ENCODE data around the gene ULK3. TPM values are rescaled to one million over a fixed set of nuclear protein-coding genes. Genes with fewer than 3 reads are reported as not detected.

The ULK3 gene
- total and polyA plus RNA-seq, 2 donors: 16.1 to 25.1 TPM

GRCh38 chr15:74816624-74817369 is 26.2 kb downstream of the ULK3 start:
- Histone ChIP-seq H3K4me3 (ENCODE audit: low read depth, low read length) (no peak overlapping the region), H3K36me3 (ENCODE audit: insufficient read depth) (no peaks in the 10 kb centered on the region), H3K4me1 (ENCODE audit: insufficient read depth) (no peaks in the 10 kb centered on the region), H3K27ac (ENCODE audit: low read depth) (no peak overlapping the region)
- DNase-seq (ENCODE audit: extremely low spot score): no peak
- 55% methylated on average over 19 of the region's 19 CpGs for WGBS

DNA sequence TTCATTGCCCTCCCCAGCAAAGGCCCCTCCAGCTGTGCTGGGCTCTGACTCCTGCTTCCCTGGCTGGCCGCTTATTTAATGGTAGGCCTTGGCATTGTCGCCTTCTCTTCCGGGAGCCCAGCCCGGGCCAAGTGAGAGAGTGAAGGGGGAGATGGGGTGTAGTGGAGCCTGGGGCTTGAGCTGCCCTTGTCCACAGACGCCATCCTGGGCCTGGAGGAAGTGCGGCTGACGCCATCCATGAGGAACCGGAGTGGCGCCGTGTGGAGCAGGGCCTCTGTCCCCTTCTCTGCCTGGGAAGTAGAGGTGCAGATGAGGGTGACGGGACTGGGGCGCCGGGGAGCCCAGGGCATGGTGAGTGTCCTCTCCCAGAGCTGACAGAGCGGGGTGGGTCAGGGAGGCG is 27.0 kb downstream of the ULK3 start:
- no peaks in the 10 kb centered on the region for H3K4me1 ChIP-seq (ENCODE audit: insufficient read depth)
- H3K27ac ChIP-seq (ENCODE audit: low read depth): no peak overlapping the region
- H3K36me3 ChIP-seq (ENCODE audit: insufficient read depth): no peaks in the 10 kb centered on the region
- H3K4me3 ChIP-seq (ENCODE audit: low read depth, low read length): no peak overlapping the region
- DNase-seq (ENCODE audit: extremely low spot score): no peak
- 89% methylated on average over 15 of the region's 15 CpGs for WGBS

- no peak for DNase-seq (ENCODE audit: extremely low spot score)
- Histone ChIP-seq H3K4me1 (ENCODE audit: insufficient read depth) (no peaks in the 10 kb centered on the region), H3K27ac (ENCODE audit: low read depth) (no peak overlapping the region), H3K36me3 (ENCODE audit: insufficient read depth) (no peaks in the 10 kb centered on the region), H3K4me3 (ENCODE audit: low read depth, low read length) (no peak overlapping the region)
- 69% methylated on average over 10 of the region's 10 CpGs for WGBS
Measured at GRCh38 chr15:74815121-74815934, 27.6 kb downstream of the ULK3 start.

DNA sequence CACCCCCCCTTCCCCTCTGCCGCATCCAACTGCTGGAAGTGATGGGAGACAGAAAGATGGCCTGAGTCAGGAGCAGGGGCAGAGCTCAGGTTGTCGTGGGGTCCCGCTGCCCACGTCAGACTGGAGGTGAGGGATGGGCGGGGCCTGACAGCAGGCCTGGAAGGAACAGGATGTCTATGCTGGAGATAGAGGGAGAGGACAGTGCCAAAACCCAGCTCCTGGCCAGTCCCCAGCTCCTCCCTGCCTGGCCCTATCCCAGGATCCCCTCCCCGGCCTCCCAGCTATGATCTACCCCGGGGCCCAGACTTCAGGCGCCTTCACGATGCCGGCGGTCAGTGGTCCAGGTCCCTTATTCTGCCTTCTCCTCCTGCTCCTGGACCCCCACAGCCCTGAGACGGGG is 30.4 kb downstream of the ULK3 start, which contains the start of gene LMAN1L:
LMAN1L (plus strand) TSS at position 303 of the 400 bp plus-strand sequence; CDS start at position 323, 20 bp downstream.
- no peak within 1 kb of the TSS for H3K4me3 ChIP-seq (ENCODE audit: low read depth, low read length)
- H3K36me3 ChIP-seq (ENCODE audit: insufficient read depth): no peaks in the 10 kb centered on the region
- H3K27ac ChIP-seq (ENCODE audit: low read depth): no peak within 1 kb of the TSS
- WGBS: 38% methylated on average over 12 of the region's 12 CpGs
- DNase-seq (ENCODE audit: extremely low spot score): no peak
- H3K4me1 ChIP-seq (ENCODE audit: insufficient read depth): no peaks in the 10 kb centered on the region

GRCh38 chr15:74809956-74810355 is 33.0 kb downstream of the ULK3 start:
- WGBS: 84% methylated on average over 3 of the region's 3 CpGs
- Histone ChIP-seq H3K36me3 (ENCODE audit: insufficient read depth) (no peaks in the 10 kb centered on the region), H3K27ac (ENCODE audit: low read depth) (no peak overlapping the region)

GRCh38 chr15:74809242-74809641 is 33.7 kb downstream of the ULK3 start:
- 90% methylated on average over 5 of the region's 5 CpGs for WGBS
- H3K27ac ChIP-seq (ENCODE audit: low read depth): no peak overlapping the region
- no peaks in the 10 kb centered on the region for H3K4me1 ChIP-seq (ENCODE audit: insufficient read depth)
- no peak overlapping the region for H3K4me3 ChIP-seq (ENCODE audit: low read depth, low read length)
- no peak for DNase-seq (ENCODE audit: extremely low spot score)
- H3K36me3 ChIP-seq (ENCODE audit: insufficient read depth): no peaks in the 10 kb centered on the region

More at GRCh38 chr15:74809956-74810355, 33.0 kb downstream of the ULK3 start:
- no peaks in the 10 kb centered on the region for H3K4me1 ChIP-seq (ENCODE audit: insufficient read depth)
- no peak for DNase-seq (ENCODE audit: extremely low spot score)
- H3K4me3 ChIP-seq (ENCODE audit: low read depth, low read length): no peak overlapping the region

DNA sequence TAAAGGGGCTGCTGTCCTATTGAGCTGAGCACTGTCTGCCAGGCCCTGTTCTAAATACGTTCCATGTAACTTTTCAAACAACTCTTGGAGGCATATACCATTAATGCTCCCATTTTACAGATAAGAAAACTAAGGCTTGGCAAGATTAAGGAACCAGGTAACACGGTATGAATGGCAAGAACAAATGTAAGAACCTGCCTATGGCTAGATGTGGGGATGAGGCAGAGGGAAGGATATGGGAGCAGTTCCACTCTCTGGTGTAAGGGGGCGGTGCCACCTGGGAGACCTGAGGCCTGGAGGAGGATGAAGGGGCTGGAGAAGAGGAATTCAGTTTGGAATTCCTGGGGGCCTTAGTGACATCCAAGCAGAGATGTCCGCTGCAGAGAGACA is 34.1 kb downstream of the ULK3 start:
- Histone ChIP-seq H3K4me1 (ENCODE audit: insufficient read depth) (no peaks in the 10 kb centered on the region), H3K36me3 (ENCODE audit: insufficient read depth) (peaks cover 2% of the 10 kb centered on the region), H3K27ac (ENCODE audit: low read depth) (no peak overlapping the region), H3K4me3 (ENCODE audit: low read depth, low read length) (no peak overlapping the region)
- WGBS: 75% methylated on average over 4 of the region's 4 CpGs
- DNase-seq (ENCODE audit: extremely low spot score): no peak

DNA sequence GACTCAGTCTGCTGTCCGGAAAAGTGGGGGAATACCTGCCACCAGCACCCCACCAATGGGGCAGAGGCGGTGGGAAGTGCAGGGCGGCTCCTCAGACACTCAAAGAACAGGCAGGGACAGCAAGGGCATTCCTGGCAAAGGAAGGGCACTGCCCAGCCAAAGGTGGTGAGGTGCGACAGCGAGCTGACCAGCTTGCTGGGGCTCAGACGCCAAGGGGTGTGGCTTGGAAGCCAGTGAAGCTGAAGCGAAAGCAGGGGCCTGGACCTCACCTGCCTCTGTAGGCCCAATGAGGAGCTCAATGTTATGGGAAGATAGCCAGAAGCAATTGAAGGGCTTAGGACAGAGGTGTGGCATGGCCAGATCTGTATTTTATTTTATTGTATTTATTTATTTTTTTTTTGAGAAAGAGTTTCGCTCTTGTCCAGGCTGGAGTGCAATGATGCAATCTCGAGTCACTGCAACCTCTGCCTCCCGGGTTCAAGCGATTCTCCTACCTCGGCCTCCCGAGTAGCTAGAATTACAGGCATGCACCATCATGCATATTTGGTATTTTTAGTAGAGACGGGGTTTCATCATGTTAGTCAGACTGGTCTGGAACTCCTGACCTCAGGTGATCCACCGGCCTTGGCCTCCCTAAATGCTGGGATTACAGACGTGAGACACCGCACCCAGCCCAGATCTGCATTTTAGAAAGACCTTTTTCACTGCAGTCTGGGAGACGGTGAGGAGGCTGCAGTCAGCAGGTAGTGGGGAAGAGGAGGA is 34.7 kb downstream of the ULK3 start:
- DNase-seq (ENCODE audit: extremely low spot score): no peak
- 80% methylated on average over 18 of the region's 18 CpGs for WGBS
- no peak overlapping the region for H3K4me3 ChIP-seq (ENCODE audit: low read depth, low read length)
- no peak overlapping the region for H3K27ac ChIP-seq (ENCODE audit: low read depth)
- peaks cover 3% of the 10 kb centered on the region for H3K36me3 ChIP-seq (ENCODE audit: insufficient read depth)
- no peaks in the 10 kb centered on the region for H3K4me1 ChIP-seq (ENCODE audit: insufficient read depth)

- H3K36me3 ChIP-seq (ENCODE audit: insufficient read depth): peaks cover 8% of the 10 kb centered on the region
- H3K4me1 ChIP-seq (ENCODE audit: insufficient read depth): no peaks in the 10 kb centered on the region
- DNase-seq (ENCODE audit: extremely low spot score): no peak
- WGBS: 35% methylated on average over 5 of the region's 5 CpGs
- H3K4me3 ChIP-seq (ENCODE audit: low read depth, low read length): no peak overlapping the region
- no peak overlapping the region for H3K27ac ChIP-seq (ENCODE audit: low read depth)
Measured at GRCh38 chr15:74807282-74807681, 35.7 kb downstream of the ULK3 start.

GRCh38 chr15:74804935-74805334 is 38.0 kb downstream of the ULK3 start:
- WGBS: 53% methylated on average over 6 of the region's 6 CpGs
- H3K4me3 ChIP-seq (ENCODE audit: low read depth, low read length): no peak overlapping the region
- peaks cover 8% of the 10 kb centered on the region for H3K36me3 ChIP-seq (ENCODE audit: insufficient read depth)
- DNase-seq (ENCODE audit: extremely low spot score): no peak
- H3K4me1 ChIP-seq (ENCODE audit: insufficient read depth): no peaks in the 10 kb centered on the region
- H3K27ac ChIP-seq (ENCODE audit: low read depth): no peak overlapping the region

DNA sequence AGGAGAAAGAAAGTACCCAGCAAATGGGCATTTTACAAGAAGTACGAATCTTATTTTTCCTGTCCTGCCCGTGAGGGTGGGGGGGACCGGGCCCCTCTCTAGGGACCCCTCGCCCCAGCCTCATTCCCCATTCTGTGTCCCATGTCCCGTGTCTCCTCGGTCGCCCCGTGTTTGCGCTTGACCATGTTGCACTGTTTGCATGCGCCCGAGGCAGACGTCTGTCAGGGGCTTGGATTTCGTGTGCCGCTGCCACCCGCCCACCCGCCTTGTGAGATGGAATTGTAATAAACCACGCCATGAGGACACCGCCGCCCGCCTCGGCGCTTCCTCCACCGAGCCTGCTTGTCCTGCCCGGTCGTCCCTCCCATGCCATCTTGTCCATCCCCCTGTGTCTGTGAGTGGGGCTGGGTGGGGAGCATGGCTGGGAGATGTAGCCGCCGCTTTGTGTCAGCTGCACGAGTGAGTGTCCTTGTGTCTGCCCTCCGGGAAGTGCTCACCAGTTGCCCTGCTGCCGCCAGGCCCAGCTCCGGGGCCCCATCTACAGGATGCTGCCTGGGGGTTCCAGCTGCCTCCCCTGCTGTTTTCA is 40.0 kb downstream of the ULK3 start:
- WGBS: 89% methylated on average over 31 of the region's 31 CpGs

GRCh38 chr15:74802290-74802689 is 40.7 kb downstream of the ULK3 start:
- Histone ChIP-seq H3K27ac (ENCODE audit: low read depth) (no peak overlapping the region), H3K4me3 (ENCODE audit: low read depth, low read length) (no peak overlapping the region), H3K4me1 (ENCODE audit: insufficient read depth) (no peaks in the 10 kb centered on the region), H3K36me3 (ENCODE audit: insufficient read depth) (peaks cover 8% of the 10 kb centered on the region)
- DNase-seq (ENCODE audit: extremely low spot score): no peak
- WGBS: 91% methylated on average over 20 of the region's 20 CpGs

More for the DNA sequence above, 40.0 kb downstream of the ULK3 start:
- Histone ChIP-seq H3K27ac (ENCODE audit: low read depth) (no peak overlapping the region), H3K36me3 (ENCODE audit: insufficient read depth) (peaks cover 8% of the 10 kb centered on the region), H3K4me3 (ENCODE audit: low read depth, low read length) (no peak overlapping the region), H3K4me1 (ENCODE audit: insufficient read depth) (no peaks in the 10 kb centered on the region)
- no peak for DNase-seq (ENCODE audit: extremely low spot score)

GRCh38 chr15:74801311-74801997 is 41.5 kb downstream of the ULK3 start:
- 85% methylated on average over 18 of the region's 18 CpGs for WGBS
- Histone ChIP-seq H3K4me3 (ENCODE audit: low read depth, low read length) (no peak overlapping the region), H3K36me3 (ENCODE audit: insufficient read depth) (peaks cover 8% of the 10 kb centered on the region), H3K4me1 (ENCODE audit: insufficient read depth) (no peaks in the 10 kb centered on the region), H3K27ac (ENCODE audit: low read depth) (no peak overlapping the region)
- no peak for DNase-seq (ENCODE audit: extremely low spot score)

Measured in urinary bladder (tissue), 4 donors.